Vagina (tissue), 2 donors: Measurements from ENCODE around the gene BRINP2. TPM values are rescaled to one million over a fixed set of nuclear protein-coding genes. Genes with fewer than 3 reads are reported as not detected.

Experiments used
- DNase-seq, 2 donors: peaks; one replicate each; pipeline ENCODE4 v3.0.0-alpha.2; 2017; ENCODE audit errors: extremely low spot score in 2 of 2
- H3K27ac ChIP-seq: fragments of 200-600 bp; sonication (generic); one replicate; pipeline ENCODE4 v1.5.1; 2019
- H3K27me3 ChIP-seq: fragments of 200-600 bp; sonication (generic); one replicate; pipeline ENCODE4 v1.5.1; 2019
- H3K36me3 ChIP-seq, 2 donors: fragments of 200-600 bp; sonication (generic); one replicate each; pipeline ENCODE4 v1.5.1; 2017 to 2019
- H3K4me1 ChIP-seq: fragments of 200-600 bp; sonication (generic); one replicate; pipeline ENCODE4 v1.5.1; 2019
- H3K4me3 ChIP-seq, 2 donors: fragments of 200-600 bp; sonication (generic); 1 replicate in 1 of 2; 2 replicates in 1 of 2; pipeline ENCODE4 v1.5.1; 2016 to 2019
- H3K9me3 ChIP-seq: fragments of 200-600 bp; sonication (generic); one replicate; pipeline ENCODE4 v1.5.1; 2019
- CTCF ChIP-seq, 3 experiments: fragments of 450-650 bp in 2 of 3; fragments of 200-600 bp in 1 of 3; sonication (generic) in 1 of 3; IDR thresholded peaks; one replicate each; pipeline ENCODE4 v1.5.1; 2017 to 2019; ENCODE audit warnings: antibody characterized with exemption in 3 of 3, mild to moderate bottlenecking in 2 of 3, moderate library complexity in 2 of 3
- POLR2A ChIP-seq, 2 donors: fragments of 450-650 bp; IDR thresholded peaks; one replicate each; pipeline ENCODE4 v1.6.1; 2017; ENCODE audit warnings: antibody characterized with exemption in 2 of 2, mild to moderate bottlenecking in 2 of 2, moderate library complexity in 2 of 2
- POLR2AphosphoS5 ChIP-seq, 2 donors: sonication (generic); formaldehyde crosslinking; IDR thresholded peaks; one replicate each; pipeline ENCODE4 v1.9.0; 2017; ENCODE audit warnings: antibody characterized with exemption in 2 of 2, mild to moderate bottlenecking in 2 of 2, low read depth in 1 of 2; ENCODE audit not compliant: insufficient read depth in 1 of 2
- intact Hi-C: fragments of 100-400 bp; cut with DNase I; formaldehyde crosslinking; loops from one replicate; pipeline ENCODE4 v1.15.1; 2023
- total RNA-seq: library from RNA; depleted of rRNA; stranded (reverse); fragments of >200 nt; gene quantifications from one replicate; pipeline ENCODE4 v1.2.3, GENCODE V29; 2016

Gene BRINP2
- total RNA-seq, 1 donor from 2014 or later = 0.49 TPM

- H3K4me1 ChIP-seq = peaks cover 5% of the 10 kb centered on the region
- no peak overlapping the region for H3K4me3 ChIP-seq
- no peaks in the 10 kb centered on the region for H3K27me3 ChIP-seq
- no peaks in the 10 kb centered on the region for H3K9me3 ChIP-seq
- H3K27ac ChIP-seq = no peak overlapping the region
- DNase-seq = no peak
- H3K36me3 ChIP-seq = no peaks in the 10 kb centered on the region
- intact Hi-C loops = no loop called here
- TF ChIP-seq CTCF (IDR thresholded peaks at IDR 0.05) (no peak), POLR2AphosphoS5 (IDR thresholded peaks at IDR 0.05; ENCODE audit: insufficient read depth in 1 of 2, low read depth in 1 of 2) (no peak)
Observed at GRCh38 chr1:177257576-177257975, 86.8 kb downstream of the BRINP2 start.

- H3K4me1 ChIP-seq = peaks cover 18% of the 10 kb centered on the region
- intact Hi-C loops = loop anchor here (10.0 kb wide), 1 partner anchor 156 kb away; no protein-coding TSS in a partner anchor
Observed at GRCh38 chr1:177270863-177271262, 100.1 kb downstream of the BRINP2 start.

GRCh38 chr1:177273141-177273540 is 102.4 kb downstream of the BRINP2 start:
- Histone ChIP-seq H3K4me1 (peaks cover 21% of the 10 kb centered on the region), H3K36me3 (no peaks in the 10 kb centered on the region), H3K27me3 (no peaks in the 10 kb centered on the region), H3K4me3 (no peak overlapping the region), H3K9me3 (no peaks in the 10 kb centered on the region), H3K27ac (no peak overlapping the region)
- DNase-seq = no peak
- intact Hi-C loops = loop anchor here (10.0 kb wide), 1 partner anchor 158 kb away; no protein-coding TSS in a partner anchor
- TF ChIP-seq POLR2AphosphoS5 (IDR thresholded peaks at IDR 0.05; ENCODE audit: insufficient read depth in 1 of 2, low read depth in 1 of 2) (no peak), CTCF (IDR thresholded peaks at IDR 0.05) (no peak), POLR2A (IDR thresholded peaks at IDR 0.05) (no peak)

More at GRCh38 chr1:177270863-177271262, 100.1 kb downstream of the BRINP2 start:
- no peak for DNase-seq
- Histone ChIP-seq H3K4me3 (no peak overlapping the region), H3K27me3 (no peaks in the 10 kb centered on the region), H3K27ac (no peak overlapping the region), H3K36me3 (no peaks in the 10 kb centered on the region), H3K9me3 (no peaks in the 10 kb centered on the region)
- TF ChIP-seq POLR2A (IDR thresholded peaks at IDR 0.05) = no peak
- no peak for TF ChIP-seq POLR2AphosphoS5 (IDR thresholded peaks at IDR 0.05; ENCODE audit: insufficient read depth in 1 of 2, low read depth in 1 of 2)
- no peak for TF ChIP-seq CTCF (IDR thresholded peaks at IDR 0.05)

DNA sequence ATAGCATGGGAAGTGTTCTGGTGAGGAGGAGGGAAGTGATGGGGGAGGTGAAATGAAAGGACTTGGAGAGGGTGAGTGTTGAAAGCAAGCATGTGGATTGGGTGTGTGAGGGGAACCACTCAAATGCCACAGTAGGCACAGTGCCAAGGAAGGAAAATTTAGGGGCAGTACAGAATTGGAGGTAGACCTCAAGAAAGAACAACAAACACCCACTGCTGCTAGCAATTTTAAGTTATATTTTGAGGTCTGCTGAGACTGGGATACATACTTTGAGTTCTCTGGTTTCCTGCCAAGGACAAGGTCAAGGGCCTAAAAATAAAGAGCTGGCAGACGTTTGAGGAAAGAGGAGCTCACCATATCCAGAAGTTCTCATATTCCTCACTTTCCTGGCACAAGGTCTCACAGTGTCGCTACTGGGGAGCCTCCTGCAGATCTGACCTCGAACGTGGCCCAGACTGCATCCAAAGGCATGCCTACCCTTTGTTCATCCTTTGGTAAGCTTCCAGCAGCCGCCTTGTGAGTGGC is 104.0 kb downstream of the BRINP2 start:
- Histone ChIP-seq H3K9me3 (no peaks in the 10 kb centered on the region), H3K27ac (peak overlapping the region; percentile 28), H3K27me3 (no peaks in the 10 kb centered on the region), H3K4me3 (no peak overlapping the region), H3K36me3 (no peaks in the 10 kb centered on the region), H3K4me1 (peaks cover 21% of the 10 kb centered on the region)
- DNase-seq = no peak
- intact Hi-C loops = loop anchor here (10.0 kb wide), 1 partner anchor 160 kb away; no protein-coding TSS in a partner anchor
- TF ChIP-seq CTCF (IDR thresholded peaks at IDR 0.05) (no peak), POLR2AphosphoS5 (IDR thresholded peaks at IDR 0.05; ENCODE audit: insufficient read depth in 1 of 2, low read depth in 1 of 2) (no peak), POLR2A (IDR thresholded peaks at IDR 0.05) (no peak)

GRCh38 chr1:177275736-177276135 is 105.0 kb downstream of the BRINP2 start:
- intact Hi-C loops = loop anchor here (10.0 kb wide), 1 partner anchor 161 kb away; no protein-coding TSS in a partner anchor
- no peak for TF ChIP-seq POLR2A (IDR thresholded peaks at IDR 0.05)
- Histone ChIP-seq H3K4me1 (peaks cover 21% of the 10 kb centered on the region), H3K9me3 (no peaks in the 10 kb centered on the region), H3K27me3 (no peaks in the 10 kb centered on the region), H3K27ac (no peak overlapping the region), H3K4me3 (no peak overlapping the region), H3K36me3 (no peaks in the 10 kb centered on the region)
- no peak for DNase-seq
